Prostate gland (tissue), 2 donors: Measurements from ENCODE around the gene FEN1.

Experiments used
- CTCF ChIP-seq, 4 experiments: fragments of 200-600 bp in 2 of 4; fragments of 450-650 bp in 2 of 4; sonication (generic) in 2 of 4; IDR thresholded peaks; 1 replicate in 3 of 4; 2 replicates in 1 of 4; pipeline ENCODE4 v1.5.1; 2016 to 2019; ENCODE audit warnings: antibody characterized with exemption in 4 of 4, mild to moderate bottlenecking in 2 of 4, moderate library complexity in 2 of 4
- POLR2A ChIP-seq: fragments of 450-650 bp; IDR thresholded peaks from one replicate; pipeline ENCODE4 v1.6.1; 2016; ENCODE audit warnings: antibody characterized with exemption, mild to moderate bottlenecking
- POLR2AphosphoS5 ChIP-seq: sonication (generic); formaldehyde crosslinking; IDR thresholded peaks from one replicate; pipeline ENCODE4 v1.6.1; 2017; ENCODE audit warnings: antibody characterized with exemption

- TF ChIP-seq CTCF (IDR thresholded peaks at IDR 0.05) (no peak), POLR2A (no peak), POLR2AphosphoS5 (no peak)
Observed at GRCh38 chr11:61746442-61747191, 46.1 kb upstream of the FEN1 start.
